DMS153 treated with DMSO at 0.1 percent for 48 hours (cell line): ENCODE results near the gene HDGF.

Experiments
- DNase-seq: peaks from one replicate; lab custom pipeline; 2025; ENCODE audit not compliant: unreplicated experiment; lab: John Stamatoyannopoulos, UW

Gene HDGF

GRCh38 chr1:156751451-156751756 lies at the start of gene HDGF:
Gene HDGF (minus strand): TSS chr1:156751675. CDS start chr1:156751429, 246 bp downstream.
- no peak for DNase-seq

- DNase-seq = peak; percentile 60
Observed at GRCh38 chr1:156797212-156797871, 45.9 kb upstream of the HDGF start.

GRCh38 chr1:156796340-156797097 lies 45.0 kb upstream of the HDGF start:
- no peak for DNase-seq

GRCh38 chr1:156795787-156796186 lies 44.3 kb upstream of the HDGF start:
- DNase-seq = no peak

- DNase-seq = no peak
Observed at GRCh38 chr1:156795374-156795733, 43.9 kb upstream of the HDGF start.

GRCh38 chr1:156794506-156795373 lies 43.3 kb upstream of the HDGF start:
- no peak for DNase-seq

- DNase-seq = no peak
Observed at GRCh38 chr1:156789621-156790318, 38.3 kb upstream of the HDGF start.

- DNase-seq = no peak
Observed at GRCh38 chr1:156788136-156788535, 36.7 kb upstream of the HDGF start.

- no peak for DNase-seq
Observed at GRCh38 chr1:156786640-156787039, 35.2 kb upstream of the HDGF start.

- DNase-seq = no peak
Observed at GRCh38 chr1:156785458-156785857, 34.0 kb upstream of the HDGF start.

GRCh38 chr1:156781585-156782186 lies 30.2 kb upstream of the HDGF start:
- DNase-seq = no peak

GRCh38 chr1:156777573-156777972 lies 26.1 kb upstream of the HDGF start:
- no peak for DNase-seq

- DNase-seq = no peak
Observed at GRCh38 chr1:156776942-156777341, 25.5 kb upstream of the HDGF start.

- DNase-seq = no peak
Observed at GRCh38 chr1:156775799-156776198, 24.3 kb upstream of the HDGF start.

- no peak for DNase-seq
Observed at GRCh38 chr1:156773607-156774006, 22.1 kb upstream of the HDGF start.

GRCh38 chr1:156772728-156773497 lies 21.4 kb upstream of the HDGF start:
- no peak for DNase-seq

- no peak for DNase-seq
Observed at GRCh38 chr1:156772222-156772621, 20.7 kb upstream of the HDGF start.

- DNase-seq = no peak
Observed at GRCh38 chr1:156768610-156769295, 17.3 kb upstream of the HDGF start.

GRCh38 chr1:156767879-156768604 lies 16.6 kb upstream of the HDGF start:
- DNase-seq = no peak
